Stimulated activated naive CD4-positive, alpha-beta T cell (primary cell): ENCODE measurements around the gene SPI1.
A peak's percentile ranks its signal among the peaks of the same experiment; 100 is the strongest.

Source experiments
- DNase-seq, 6 experiments: peaks; one replicate each; lab custom pipeline; 2025; lab: John Stamatoyannopoulos, UW

SPI1 gene

DNA sequence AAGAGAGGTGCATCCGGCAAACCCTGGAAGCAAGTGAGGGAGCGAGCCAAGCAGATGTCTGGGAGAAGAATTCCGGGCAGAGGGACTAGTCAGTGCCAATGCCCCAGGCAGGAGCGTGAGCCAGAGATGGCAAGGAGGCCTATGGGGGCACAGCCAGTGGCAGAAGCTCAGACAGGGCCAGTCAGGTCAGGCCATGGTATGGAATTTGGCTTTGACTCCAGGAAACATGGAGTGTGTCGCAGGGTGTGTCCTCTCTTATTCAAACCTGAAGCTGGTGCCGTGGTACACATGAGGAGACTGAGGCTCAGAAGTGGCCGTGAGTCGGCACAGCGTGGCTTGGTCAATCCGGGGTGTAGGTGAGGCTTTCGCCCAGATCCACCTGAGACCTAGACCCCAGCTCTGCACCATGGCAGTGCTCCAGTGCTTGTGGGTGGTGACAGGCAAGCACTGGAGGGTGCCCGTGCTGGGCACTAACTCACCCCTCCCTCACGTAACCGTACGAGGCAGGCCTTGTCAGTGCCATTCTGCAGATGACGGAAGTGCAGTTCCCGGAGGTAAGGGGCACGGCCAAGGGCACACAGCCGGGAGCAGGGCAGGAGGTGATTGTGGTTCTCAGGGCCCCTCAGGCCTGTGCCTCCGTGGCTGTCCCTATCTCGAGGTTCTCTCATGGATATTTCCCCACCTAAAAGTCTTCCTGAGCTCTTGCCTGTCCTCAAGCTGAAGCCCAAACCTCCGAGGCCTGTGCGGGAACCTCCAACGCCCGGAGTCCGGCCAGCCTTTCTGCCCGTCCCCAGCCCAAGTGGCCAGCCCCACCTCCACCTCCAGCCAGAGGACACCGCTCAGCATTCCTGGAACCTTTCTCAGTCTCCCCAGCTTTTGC, 10.6 kb upstream of the SPI1 start:
- no peak for DNase-seq

DNA sequence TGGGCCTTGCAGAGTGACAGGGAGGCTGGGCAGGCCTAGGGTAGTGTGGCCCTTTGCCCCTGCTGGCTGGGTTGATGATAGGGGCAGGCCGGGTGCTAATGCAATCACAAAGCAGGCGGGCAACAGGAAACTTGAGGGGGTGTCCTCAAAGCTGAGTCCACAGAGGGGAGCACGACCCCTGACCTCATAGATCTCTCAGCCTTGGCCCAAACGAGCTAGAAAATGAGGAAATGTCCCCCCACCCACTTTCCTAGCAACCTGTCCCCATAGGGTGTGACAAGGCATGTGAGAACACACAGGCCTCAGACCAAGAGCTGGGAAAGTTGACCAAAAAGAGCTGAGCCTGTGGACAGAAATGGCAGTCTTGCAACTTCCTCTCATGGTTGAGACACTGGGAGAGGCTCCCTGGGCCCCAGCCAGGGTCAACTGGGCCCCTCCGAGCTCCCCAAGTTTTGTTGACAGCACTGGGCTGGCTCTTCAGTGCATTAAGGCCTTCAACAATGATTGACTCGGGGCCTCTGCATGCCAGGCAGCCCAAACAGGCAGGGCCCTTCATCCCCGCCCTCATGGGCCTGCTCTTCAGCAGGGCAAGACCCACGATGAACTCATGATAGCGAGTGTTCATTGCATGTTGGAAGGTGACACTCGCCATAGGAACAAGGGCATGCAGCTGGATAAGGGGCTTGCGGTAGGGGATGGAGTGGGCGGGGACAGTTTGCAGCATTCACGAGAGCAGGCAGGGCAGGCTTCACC, 9.8 kb upstream of the SPI1 start:
- DNase-seq, result no peak

DNA sequence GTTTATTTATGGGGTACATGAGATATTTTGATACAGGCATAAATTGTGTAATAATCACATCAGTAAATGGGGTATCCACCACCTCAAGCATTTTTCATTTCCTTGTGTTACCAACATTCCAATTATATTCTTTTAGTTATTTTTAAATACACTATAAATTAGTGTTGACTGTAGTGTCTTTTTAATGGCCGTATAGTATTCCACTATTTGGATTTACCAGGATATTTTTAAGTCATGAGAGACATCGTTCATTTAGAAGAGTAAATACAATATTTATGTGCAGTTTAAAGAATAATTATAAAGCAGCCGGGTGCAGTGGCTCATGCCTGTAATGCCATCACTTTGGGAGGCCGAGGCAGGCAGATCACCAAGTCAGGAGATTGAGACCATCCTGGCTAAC, 6.2 kb upstream of the SPI1 start:
- no peak for DNase-seq

DNA sequence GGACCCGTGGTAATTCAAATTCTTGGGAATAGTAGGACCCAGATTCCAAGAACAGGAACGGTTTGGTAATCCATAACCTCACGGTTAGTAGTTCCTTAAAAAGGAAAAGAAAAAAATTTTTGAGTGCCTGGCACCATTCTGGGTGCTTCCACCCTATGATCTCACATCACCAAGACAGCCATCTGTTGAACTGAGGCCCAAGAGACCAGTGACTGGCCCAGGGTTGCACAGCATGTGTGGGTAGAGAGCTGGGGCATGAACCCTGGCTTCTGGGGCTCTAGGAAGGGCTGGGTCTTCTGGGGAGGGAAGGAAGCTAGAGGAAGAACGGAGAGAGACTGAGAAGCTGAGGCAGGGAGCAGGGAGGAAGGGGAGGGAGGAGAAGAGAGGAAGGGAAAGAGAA, 4.7 kb upstream of the SPI1 start:
- no peak for DNase-seq

DNA sequence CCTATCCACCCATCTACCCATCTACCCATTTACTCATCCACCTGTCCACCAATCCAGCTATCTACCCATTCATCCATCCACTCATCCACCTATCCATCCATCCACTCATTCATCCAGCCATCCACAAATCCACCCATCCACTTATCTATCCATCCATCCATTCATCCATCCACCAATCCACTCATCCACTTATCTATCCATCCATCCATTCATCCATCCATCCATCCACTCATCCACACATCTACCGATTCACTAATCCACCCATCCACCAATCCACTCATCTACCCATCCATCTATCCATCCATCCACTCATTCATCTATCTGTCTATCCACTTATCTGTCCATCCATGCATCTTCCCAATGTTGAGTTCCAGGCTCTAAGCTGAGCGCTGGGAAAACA, 1.7 kb upstream of the SPI1 start:
- no peak for DNase-seq

DNA sequence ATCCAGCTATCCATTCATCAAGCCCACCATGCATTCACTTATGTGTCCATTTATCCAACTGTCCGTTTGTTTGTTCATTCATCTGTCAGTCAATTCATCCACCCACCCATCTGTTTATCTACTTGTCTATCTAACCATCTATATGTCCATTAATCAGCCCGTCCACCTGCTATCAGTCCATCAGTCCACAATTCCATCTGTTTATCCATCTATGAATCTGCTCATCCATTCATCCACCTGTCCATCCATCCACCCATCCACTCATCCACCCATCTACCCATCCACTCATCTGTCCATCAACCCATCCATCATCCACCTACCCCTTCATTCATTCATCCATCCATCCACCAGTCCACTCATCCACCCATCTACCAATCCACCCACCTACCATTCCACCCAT, 970 bp upstream of the SPI1 start:
- DNase-seq, result no peak

DNA sequence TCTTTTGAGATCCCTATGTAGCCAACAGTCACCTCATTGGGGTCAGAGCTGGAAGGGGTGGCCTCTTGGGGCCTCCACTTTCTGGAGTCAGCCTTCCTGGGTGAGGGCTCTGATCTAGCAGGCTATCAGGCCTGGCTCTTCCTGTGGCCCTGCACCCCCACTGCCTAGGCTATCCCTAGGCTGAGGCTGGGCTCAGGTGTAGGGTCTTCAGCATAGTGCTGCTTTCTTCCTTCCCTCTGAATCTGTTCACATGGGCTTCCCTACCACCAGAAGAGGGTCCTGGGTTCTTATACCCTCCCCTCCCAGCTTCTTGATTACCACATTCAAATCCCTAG, 456 bp upstream of the SPI1 start:
- DNase-seq, result no peak

DNA sequence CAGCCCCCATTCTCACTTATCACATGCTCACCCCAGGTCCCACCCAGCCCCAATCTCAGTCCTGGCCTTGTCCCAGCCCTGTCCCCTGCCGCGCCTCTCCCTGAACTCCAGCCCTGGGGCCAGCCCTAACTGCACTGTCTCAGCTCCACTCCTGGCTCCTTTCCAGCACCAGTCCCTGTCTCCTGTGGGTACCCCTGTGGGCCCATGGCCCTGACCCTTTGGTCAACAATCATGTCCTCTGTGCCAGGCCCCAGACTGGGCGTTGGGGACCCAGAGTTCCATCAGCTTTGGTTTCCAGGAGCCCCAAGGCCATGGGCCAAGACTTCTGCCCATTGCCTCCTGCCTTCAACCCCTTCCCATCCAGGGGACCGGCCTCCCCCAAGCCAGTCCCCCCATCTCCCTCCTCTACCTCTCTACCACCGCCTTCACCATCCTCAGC, 757 bp downstream of the SPI1 start:
- DNase-seq, result no peak

DNA sequence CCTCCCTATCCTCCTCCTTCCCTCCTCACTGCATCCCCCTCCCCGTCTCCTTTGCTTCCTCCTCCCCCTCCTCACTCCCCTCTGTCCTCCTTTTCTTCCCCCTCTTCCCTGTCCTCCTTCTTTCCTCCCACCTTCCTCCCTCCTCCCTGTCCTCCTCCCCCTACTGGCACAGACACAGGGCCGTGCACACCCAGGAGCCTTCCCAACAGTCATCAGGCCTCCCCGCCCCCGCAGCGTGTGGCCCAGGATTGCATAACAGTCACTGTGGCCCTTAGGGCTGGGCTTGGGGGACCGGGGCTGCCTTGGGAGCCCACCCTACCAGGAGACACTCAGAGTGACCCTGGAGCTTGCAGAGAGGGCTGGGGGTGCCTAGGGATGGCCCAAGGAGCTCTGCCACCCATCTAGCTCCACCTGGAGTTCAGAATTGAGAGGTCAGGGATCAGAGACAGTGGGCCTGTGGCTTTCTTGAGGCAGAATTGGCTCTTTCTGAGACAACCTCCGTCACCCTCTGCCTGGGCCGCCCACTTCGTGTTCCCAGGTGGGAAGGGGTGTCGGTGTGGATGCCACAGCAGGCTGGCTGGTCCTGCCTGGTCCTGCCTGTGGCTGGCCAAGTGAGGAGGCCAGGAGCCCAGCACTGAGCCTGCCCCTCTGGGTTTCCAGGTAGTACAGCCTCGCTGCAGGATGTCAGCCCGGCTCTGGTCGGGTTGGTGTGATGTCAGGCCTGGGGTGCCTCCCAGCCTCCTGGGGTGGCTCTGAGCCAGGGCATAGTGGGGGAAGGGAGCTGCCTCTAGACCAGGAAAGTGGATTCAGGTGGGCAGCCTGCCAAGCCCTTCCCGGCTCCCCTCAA, 1.6 kb downstream of the SPI1 start:
- no peak for DNase-seq

DNA sequence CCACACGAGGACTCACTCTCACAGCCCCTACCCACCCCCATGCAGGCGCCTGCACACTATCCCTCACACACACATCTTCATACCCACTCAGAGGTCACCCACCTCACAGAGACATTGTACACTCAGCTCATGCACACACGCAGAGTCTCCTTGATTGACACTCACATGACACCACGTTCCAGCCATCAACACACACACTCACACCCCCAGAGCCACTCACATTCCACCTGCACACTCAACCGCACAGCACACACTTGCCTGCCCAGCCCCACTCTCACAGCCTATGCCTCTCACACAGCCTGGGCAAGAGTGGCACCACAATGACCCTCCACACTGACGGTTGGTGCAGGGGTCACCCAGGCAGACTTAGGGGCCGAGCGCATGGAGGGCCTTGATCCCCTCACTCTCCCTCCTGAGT, 2.2 kb downstream of the SPI1 start:
- DNase-seq, result no peak

DNA sequence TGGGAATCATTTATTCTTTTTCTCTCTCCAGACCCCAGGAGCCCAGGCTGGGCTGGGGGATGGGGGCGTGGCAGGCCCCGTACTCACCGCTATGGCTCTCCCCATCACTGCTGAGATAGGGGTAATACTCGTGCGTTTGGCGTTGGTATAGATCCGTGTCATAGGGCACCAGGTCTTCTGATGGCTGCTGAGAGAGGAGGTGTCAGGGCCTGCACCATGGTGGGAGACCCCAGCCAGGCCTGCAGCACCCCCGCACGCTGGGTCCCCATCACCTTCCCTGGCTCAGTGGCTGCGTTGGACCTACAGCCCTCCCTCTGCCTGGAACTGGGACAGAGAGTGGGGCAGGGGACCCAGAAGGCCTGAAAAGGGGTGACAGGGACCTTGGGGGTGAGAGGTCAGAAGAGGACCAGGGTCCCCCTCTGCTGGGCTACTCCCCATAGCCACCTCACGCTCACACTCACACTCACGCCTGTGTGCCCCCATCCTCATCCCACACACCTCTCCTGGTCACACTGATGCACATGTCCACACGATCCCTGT, 2.7 kb downstream of the SPI1 start:
- no peak for DNase-seq

DNA sequence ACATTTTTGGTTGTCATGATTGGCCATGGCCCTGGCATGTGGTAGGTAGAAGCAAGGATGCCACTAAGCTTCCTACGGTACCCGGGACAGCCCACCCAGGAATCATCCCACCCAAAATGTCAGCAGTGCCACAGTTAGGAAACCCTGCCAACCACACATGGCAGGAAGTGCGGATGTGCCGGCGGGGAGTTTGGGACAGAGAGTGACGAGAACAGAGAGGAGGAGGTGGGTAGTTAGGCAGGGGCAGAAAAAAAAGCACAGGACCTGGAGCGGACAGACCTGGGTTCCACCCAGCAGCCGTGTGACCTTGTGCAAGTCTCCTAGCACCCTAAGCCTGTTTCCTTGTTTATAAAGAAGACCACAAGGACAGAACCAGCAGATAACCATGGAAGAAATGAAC, 3.3 kb downstream of the SPI1 start:
- no peak for DNase-seq

DNA sequence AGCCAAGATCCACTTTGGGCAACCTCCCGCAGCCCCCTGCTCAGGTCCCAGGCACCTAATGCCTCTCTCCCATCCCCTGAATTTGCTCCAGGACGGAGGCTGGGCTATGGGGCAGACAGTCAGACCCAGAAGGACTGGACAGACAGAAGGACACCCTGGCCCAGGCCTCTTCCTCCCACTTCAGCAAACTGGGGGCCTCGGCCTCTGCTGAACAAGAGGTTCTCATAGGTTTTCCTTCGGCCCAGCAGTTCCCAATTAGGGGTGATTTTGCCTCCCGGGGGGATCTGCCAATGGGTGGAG, 3.7 kb downstream of the SPI1 start:
- DNase-seq, result no peak

DNA sequence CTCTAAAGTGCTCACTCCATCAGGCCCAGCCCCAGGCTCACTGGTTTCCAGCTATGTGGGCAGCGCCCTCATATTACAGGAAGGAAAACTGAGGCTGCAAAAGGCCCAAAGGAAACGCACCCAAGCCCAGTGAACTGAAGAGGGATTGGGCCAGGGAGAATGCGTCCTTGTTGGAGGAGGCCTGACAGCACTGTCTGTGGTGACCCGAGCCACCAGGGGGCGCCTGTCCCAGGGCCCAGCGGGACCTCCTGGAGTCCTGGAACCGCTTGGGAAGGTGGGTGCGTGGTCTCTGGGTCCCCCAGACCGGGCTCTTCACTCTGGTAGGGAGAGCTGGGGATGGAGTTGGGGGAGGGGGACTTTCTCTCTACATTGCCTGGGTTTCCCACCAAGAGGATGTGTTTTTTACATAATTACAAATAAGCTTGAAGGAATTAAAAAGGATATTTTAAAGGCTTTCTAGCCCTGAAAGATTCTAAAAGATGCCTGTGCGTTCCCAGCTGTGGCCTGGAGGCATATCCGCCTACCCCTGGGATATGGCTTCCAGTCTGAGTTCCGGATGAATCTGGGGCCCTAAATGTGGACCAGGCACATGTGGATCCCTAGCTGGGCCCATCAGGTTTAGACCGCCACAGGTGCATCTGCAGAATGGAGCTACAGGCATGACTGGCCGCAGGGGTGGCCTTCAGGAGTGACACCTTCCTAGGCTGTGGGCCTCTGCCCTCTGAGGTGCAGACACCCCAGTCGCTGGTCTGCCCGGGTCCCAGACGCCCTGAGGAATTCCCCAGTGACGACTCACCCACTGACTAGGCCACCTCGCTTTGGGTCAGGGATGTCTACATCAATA, 4.2 kb downstream of the SPI1 start:
- DNase-seq, result peak; percentile 62 to 87 (median 78)

DNA sequence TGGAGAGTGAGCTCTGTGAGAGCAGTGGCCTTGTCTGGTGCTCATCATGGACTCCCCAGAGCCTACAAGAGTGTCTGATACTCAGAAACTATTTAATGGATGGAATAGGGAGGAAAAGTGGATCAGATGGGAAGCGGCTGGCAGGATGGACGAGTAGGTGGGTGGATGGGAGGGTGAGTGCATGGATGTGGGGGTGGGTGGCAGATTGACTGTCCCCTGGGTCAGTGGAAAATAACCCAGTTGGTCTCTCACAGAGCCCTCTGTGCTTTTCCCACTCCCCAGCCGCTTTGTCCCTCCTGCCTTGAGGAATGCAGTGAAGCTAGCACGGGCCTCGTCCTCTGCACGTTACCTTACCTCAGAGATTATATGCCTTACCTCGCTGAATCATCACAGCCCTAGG, 5.9 kb downstream of the SPI1 start:
- DNase-seq, result no peak

DNA sequence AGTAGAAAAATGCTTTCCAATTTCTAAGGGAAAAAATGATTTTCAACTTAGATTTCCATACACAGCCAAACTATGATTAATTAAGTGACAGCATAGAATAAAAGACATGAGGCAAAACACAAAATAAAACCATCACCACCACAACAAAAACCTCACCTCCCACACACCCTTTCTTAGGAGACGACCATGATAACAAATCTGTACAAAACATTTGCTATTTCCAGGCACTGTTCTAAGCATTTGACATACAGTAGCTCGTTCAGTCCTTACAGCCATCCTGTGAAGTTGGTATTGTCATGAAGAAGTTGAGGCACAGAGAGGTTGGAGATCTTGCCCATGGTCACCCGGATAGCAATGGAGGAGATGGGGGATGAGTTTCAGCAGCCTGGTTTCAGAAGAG, 8.7 kb downstream of the SPI1 start:
- no peak for DNase-seq

DNA sequence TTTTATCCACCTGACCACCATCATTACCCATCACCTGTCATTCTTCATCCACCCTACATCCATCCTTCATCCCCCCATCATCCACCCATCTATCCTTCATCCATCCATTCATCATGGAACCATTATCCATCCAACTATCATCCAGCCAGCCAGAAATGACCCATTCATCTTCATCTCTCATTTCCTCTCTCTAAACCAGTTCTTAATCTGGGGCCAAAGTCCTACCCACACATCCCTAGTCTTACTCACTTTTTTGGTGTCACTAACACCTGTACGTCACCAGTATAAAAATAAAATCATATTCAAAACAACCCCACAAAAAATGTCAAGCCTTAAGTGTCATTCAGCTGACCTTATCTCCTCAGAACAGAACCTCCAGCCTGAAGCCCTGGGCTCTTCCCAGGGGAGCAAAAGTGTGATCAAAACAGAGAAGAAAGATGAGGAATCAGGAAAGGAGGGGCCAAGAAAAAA, 12.3 kb downstream of the SPI1 start:
- DNase-seq, result no peak

DNA sequence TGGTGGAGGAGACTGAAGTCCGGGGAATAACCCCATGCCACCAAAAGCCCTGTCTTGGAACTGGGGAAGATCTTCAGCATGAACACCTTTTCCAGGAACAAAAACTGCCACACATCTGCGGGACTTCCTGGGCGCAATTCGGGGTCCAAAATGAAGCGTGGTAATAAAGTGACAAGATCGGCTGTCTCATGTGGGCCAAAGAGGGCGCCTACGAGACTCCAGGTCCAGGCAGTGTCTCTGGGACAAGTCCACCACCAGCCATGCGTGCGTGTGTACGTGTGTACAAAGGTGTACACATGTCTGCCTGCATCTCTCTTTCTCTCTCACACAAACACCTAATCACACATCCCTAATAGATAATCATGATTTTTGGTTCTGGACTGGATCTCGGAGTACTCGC, 16.9 kb downstream of the SPI1 start:
- no peak for DNase-seq

DNA sequence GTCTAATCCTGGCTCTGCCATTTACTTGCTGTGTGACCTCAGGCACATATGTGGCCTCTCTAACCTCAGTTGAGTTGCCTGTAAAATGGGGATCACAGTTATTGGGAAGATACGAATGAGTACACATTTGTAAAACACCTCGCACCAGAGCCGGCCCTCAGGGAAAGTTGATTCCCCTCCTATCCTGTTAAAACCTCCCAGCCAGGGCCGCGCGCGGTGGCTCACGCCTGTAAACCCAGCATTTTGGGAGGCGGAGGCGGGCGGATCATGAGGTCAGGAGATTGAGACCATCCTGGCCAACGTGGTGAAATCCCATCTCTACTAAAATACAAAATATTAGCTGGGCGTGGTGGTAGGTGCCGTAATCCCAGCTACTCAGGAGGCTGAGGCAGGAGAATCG, 18.0 kb downstream of the SPI1 start:
- DNase-seq, result no peak

DNA sequence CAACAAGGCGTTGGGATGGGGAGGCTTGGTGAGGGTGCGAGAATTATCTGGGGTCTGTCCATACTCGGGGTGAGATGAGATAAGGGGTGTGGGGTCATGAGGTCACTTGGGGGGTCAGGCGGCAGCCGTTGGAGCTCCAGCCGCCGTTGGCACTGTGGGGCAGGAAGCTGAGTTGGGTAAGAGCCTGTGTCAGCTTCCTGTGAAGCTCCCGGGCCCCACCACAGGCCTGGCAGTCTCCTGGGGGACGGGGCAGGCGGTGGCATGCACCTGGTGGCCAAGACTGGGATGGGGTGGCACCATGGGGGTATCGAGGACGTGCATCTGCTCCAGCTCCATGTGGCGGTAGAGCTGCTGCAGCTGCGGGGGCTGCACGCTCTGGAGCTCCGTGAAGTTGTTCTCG, 18.8 kb downstream of the SPI1 start:
- peak in 1 of 6 experiments; percentile 8 for DNase-seq

DNA sequence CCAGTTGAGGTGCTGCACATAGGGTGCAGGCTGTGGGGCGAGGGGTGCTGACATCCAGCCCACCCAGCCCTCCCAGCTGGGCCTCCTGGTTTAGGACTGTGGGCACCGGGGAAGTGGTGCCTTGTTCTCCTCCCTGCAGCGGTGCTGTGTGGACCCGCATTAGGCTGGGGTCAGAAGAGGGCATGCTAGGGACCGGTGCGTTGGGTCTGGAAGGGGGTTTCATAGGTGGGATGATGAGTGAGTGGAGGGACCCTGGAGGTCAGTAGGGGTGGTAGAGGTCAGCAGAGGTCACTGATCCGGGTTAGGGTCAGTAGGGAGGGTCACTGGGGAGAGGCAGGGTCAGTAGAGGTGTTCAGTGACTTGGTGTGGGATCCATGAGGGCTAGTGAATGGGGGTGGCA, 19.2 kb downstream of the SPI1 start:
- no peak for DNase-seq

DNA sequence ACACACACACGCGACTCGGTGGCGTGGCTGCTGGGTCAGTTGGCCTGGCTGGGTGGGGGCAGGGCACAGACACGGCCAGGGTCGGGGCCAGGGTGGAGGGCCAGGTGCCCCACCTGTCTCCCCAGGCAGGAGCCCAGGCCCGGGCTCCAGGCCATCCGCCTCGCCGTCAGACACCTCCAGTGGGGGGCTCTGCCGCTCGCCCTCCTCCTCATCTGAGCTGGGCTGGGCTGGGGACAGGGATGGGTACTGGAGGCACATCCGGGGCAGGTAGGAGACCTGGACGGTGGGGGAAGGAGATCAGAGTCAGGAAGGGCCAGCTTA, 19.7 kb downstream of the SPI1 start:
- no peak for DNase-seq
